ENCODE measurements around the gene YARS2.
"Not testable (repeated sequence)": the region's sequence is repeated elsewhere in the genome, so short reads cannot be mapped to it uniquely, and the experiment has no call there.

GRCh38 chr12:32725308-32725707, 30.4 kb downstream of the YARS2 start:
- TF ChIP-seq CTCF (IDR thresholded peaks at IDR 0.05); POLR2A (IDR thresholded peaks at IDR 0.05; ENCODE audit: low read depth); EP300 (IDR thresholded peaks at IDR 0.05); POLR2AphosphoS5 (IDR thresholded peaks at IDR 0.05): not testable (repeated sequence)

All from esophagus muscularis mucosa (tissue), 4 donors.